GM19397 (cell line): ENCODE data around the gene TFF2.

Source experiments
- ATAC-seq: cut with Tn5 transposase; IDR thresholded peaks from one replicate; pipeline ENCODE4 v1.9.1; 2021; ENCODE audit warnings: mild to moderate bottlenecking, moderate library complexity; ENCODE audit not compliant: unreplicated experiment

TFF2 gene

DNA sequence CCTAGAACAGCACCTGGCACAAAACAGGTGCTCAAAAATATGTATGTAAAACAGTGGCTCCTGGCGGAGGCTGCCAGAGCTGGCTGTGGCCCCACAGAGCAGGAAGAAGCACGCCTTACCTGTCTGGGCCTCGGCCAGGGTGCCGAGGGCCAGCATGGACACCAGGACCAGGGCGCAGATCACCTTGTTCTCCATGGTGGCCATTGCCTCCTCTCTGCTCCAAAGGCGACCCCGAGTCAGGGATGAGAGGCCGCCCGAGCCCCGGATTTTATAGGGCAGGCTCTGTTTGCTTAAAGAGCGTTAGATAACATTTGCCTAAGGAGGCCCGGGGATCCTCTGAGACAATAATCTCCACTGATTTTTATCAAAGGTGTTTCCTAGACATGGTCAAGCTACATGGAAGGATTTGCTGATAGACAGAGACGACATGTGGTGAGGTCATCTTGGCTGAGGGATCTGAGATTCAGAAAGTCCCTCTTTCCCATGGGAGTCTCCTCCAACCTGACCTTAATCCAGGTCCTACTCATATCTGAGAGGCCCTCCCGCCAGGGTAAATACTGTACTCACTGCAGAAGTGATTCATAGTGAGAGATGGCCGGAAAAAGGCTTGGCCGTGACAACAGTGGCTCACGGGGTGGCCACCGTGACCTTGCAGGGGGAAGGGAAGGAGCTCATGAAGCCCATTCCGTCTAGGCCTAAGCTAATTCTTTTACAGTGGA is 15.7 kb upstream of the TFF2 start, which contains the start of gene TFF1:
Gene TFF1 (minus strand): TSS at position 244 of the 719 bp plus-strand sequence. CDS start 40 bp downstream, at position 204.
- ATAC-seq = no peak

DNA sequence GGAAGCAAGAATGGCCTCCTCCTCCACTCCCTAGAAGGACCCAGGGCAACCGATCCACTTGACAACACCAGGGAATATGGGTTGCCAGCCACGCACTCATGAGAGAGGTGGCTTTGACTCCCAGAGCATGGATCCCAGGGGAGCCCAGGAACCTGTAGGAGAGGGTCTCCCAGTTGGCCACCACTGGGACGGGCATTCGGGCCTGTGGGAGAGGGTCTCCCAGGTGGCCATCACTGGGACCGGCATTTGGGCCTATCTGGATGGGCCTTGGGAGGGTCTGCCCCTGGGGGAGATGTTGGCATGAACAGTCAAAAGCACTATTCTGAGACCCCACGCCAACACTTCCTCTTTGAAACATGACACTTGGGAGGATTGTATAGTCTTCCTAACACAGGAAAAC is 15.0 kb upstream of the TFF2 start:
- no peak for ATAC-seq

DNA sequence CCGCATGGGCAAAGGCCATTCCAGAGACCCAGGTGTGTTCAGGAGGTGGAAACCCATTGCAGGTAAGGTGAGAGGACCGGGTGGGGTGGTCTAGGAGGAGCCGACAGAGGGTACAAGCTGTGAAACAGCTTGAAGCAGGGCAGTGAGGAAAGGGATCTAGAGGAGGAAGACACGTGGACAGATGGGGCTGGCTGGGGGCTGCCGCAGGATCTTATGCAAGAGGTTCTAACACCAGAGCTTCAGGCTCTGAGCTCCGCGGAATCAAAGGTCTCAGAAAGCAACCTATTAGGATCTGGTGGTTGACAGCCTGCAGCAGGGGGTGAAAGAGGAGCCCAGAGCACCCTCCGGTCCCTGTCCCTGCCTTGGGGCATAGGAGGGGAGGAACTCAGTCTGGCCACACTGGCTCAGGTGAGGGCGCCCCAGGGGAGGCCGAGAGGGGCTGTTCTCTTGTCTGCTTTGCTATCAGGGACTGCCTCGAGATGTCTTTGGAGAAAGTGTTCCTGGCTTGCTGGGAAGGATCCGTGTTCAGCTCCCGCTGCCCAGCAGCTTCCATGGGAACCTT is 13.6 kb upstream of the TFF2 start:
- no peak for ATAC-seq

DNA sequence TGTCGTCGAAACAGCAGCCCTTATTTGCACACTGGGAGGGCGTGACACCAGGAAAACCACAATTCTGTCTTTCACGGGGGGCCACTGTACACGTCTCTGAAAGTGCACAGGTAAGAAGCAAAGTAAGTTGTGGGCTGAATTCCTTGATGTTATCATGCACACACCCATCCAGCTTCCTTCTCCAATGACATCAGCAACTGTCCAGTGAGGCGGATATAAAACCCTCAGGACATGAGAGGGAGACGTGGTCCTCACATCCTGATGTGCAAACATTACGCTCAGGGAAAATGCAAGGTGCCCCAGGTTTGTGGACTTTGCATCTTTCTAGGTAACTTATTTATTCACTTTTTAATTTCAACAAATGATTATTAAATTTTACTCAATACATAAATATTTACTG is 12.5 kb upstream of the TFF2 start:
- no peak for ATAC-seq

DNA sequence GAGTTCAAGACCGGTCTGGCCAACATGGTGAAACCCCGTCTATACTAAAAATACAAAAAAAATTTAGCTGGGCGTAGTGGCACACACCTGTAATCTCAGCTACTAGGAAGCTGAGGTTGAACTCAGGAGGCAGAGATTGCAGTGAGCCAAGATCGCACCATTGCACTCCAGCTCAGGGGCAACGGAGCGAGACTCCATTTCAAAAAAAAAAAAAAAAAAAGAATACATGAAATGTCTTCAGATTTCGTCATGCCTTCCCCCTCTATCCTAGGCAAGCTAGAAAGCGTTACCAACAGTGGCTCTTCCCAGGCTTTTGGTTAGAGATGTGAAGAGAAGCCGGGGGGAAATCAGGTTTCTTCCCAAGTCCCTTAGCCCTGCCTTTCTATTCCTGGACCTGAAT is 11.9 kb upstream of the TFF2 start:
- ATAC-seq = no peak

DNA sequence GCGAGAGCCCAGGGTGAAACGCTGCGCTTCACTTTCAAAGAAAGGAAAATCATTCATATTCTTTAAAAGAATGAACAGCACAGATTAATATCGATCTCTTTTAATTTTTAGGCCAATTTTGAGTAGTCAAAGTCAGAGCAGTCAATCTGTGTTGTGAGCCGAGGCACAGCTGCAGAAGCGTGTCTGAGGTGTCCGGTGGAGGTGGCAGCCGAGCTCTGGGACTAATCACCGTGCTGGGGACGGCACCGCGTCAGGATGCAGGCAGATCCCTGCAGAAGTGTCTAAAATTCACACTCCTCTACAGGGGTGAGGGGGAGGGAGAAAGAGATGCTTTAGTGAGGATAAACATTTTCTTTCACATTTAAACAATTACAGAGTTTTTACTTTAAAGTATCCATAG is 11.4 kb upstream of the TFF2 start:
- ATAC-seq = no peak

DNA sequence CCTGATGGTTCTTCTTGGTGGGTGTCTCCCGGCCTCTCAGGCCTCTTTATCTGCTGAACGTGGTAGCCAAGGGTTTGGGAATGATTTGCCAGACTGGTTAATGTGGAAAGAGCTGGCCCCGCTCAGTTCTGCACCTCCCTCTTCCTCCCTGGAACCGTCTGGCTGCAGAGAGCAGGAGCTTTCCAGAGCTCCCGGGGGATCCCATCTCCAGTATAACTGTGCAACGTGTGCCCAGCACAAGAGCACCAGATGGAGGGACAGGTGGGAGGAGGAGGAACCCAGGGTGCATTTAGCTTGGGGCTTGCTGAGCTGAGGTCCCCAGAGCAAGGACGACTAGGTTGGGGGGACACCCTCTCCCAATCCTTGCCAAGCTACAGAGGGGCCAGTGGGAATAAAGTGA is 10.5 kb upstream of the TFF2 start:
- no peak for ATAC-seq

DNA sequence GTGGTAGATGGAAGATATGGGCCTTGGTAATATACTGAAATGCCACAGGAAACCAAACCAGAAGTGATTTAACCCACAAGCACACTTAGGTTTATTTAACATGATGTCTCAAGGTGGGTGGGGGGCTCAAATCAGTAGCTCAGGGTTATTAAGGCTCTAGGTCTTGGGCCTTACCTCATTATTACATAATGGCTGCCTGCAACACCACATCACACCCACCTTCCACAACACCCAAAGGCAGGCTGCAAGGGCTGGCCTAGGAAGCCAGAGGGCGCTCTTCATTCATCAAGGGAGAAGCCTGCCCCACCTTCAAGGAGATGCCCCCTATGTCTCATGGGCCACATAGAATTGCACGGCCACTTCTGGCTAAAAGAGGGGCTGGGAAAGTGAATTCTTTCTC is 9.5 kb upstream of the TFF2 start:
- ATAC-seq = no peak

DNA sequence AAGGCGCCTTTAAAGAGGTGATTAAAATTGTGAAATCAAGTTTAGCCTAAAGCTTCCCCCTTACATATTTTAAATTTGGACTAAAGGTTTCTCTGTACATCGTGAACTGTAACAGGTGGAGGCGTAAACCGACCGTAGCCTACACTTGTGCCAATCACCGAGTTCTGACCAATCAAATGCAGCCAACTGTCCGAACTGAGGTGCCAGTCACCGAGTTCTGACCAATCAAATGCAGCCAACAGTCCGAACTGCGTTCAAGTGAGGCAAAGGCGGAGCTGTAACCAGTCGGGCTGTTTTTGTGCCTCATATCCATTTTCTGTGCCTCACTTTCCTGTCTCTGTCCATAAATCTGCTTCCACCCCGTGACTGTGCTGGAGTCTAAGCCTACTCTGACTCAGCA is 8.1 kb upstream of the TFF2 start:
- ATAC-seq = no peak

DNA sequence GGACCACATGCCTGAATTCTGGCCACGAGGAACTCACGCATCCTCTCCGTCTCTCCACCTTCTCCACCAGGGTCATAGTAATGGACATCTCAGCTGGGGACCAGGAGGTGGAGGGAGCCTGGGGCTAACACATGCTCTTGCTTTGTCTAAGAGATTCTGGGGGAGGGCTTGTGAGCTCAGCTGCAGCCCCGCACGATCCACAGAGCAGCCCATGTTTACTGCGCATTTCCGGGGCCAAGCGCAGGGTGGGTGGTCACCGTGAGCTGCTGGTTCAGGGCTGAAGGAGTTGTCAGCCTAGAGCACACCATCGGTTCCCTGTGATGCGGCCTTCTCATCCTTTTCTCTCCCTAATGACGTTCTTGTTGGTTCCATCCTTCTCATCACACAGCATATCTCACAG is 7.5 kb upstream of the TFF2 start:
- no peak for ATAC-seq

DNA sequence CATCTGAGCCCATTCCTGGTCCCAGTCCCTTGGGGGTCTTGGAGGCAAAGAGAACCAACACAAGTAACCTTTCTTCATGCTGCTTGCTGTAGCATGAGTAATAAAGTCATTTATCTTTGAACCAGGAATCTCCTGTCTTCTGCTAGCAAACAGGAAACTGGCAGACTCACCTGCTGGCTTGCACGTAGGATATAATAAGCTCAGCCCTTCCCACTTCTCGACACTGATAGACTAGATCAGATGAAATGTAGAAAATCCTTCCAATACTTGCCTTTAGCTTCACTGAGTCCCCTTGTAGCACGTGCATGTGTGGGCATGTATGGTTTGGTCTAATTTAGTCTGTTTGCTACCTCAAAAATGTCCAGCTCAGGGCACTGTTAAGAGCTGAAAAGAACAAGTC is 6.5 kb upstream of the TFF2 start:
- ATAC-seq = no peak

DNA sequence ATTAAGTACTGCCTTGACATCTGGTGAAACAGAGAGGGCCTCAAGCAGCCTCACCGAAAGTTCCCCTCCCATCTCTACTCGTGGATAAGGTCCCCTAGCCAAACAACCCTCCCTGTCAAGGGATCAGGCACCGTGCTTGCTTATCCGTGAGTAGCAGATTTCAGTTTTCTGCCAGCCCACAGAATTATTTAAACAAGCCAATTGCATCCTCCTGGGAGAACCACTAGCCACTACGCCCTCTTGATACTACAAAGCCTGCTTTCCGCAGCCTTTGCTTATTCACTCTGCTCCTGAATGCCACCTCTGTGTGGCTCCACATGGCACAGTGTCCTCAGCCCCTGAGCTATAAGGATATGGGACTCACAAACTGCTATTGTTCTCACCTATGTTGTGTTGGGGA is 5.9 kb upstream of the TFF2 start:
- no peak for ATAC-seq

DNA sequence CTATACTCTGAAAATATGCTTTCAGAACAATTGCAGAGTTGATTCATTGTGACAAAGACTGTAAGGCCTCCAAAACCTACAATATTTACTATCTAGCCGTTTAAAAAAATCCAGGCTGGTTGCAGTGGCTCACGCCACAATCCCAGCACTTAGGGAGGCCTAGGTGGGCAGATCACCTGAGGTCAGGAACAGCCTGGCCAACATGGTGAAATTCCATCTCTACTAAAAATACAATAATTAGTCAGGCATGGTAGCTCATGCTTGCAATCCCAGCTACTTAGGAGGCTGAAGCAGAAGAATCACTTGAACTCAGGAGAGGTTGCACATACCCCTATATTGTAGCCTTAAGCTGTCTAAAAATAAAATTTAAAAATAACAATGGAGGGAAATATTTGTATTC is 5.3 kb upstream of the TFF2 start:
- ATAC-seq = no peak

DNA sequence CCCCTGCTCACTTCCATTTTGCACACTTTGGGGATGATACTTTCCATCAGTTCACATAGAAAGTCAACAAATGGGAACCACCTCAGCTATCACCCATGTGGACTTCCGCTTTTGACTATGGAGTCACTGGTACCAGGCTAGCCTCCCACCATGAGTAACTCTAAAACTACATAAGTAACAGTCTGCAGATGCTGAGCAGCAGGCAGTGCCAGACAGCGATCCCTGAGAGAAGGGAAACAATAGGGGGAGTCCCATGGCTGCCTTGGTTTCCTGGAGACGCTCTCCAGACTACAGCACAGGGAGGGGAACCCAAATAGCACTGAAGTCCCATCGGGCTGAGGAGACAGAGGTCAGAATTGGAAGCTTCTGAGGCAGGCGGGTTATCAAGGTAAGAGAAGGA is 2.8 kb upstream of the TFF2 start:
- ATAC-seq = no peak

DNA sequence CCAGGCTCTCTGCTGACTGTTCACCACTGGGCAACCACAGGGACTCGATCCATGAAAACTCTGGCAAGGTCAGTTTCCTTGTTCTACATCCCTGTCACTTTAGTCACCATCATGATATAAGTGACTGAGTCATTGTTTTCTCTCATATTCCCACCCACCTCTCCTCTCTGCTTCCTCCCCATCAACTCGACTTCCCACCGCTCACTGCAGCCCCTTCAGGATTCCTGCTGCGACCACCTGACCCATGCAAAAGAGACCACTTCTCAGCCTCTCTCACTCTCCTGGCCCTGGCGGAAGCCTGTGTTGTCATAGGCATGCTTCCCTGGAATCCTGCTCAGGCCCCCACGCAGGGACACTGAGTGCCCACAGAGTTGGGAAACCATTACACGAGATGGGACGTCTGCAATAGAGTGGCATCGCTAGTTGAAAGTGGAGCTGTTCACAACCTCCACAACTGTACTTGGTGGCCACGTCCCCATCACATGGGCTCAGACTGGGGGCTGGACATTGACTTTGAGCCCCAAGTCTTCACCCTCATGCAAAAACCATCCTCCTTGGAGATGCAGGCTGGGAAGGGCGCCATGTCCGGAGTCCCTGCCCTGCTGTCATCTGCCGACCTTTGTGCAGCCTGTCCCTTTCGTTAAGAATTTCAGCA is 1.8 kb upstream of the TFF2 start:
- ATAC-seq = no peak

DNA sequence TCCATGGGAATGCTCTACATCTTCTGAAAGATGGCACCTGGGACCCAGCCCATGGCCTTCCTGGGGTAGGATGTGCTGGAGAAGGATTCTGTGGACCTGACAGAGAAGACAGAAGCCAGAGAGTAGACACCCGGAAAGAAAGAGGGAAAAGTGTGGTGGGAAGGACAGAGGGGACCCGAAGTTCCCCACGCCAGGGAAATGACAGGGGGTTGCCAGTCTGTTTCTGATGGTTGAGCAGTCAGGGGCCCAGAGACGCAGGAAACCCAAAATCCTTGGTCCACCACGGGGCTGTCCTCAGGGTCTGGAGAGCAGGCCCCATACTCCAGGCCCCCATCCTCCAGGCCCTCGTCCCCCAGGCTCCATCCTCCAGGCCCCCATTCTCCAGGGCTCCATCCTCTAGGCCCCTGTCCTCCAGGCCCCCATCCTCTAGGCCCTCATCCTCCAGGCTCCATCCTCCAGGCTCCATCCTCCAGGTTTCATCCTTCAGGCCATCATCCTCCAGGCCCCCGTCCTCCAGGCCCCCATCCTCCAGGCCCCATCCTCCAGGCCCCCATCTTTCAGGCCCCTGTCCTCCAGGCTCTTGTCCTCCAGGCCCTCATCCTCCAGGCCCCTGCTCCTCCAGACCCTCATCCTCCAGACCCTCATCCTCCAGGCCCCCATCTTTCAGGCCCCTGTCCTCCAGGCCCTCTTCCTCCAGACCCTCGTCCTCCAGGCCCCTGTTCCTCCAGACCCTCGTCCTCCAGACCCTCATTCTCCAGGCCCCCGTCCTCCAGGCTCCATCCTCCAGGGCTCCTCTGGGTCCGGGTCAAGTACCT is 1.0 kb upstream of the TFF2 start:
- no peak for ATAC-seq

DNA sequence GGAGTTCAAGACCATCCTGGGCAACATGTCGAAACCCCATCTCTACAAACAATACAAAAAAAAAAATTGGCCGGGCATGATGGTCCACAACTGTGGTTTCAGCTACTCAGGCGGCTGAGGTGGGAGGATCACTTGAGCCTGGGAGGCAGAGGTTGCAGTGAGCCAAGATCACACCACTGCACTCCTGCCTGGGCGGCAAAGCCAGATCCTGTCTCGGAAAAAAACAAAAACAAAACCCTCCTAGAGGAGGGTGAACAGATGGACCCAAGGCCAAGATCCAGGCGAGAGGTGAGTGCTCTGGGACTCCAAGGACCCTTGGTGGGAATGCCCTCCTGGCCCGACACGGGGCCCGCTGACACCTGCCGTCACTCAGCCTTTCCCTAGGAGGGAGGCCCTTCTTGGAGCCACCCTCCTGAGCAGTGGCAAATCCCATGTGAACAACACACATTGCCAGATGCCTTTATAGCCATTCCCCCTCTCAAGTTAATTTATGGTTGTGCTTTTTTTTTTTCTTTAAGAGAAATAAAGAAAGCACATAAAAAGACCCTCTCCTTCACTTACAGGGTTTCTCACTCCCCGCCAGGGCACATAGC is 380 bp downstream of the TFF2 start:
- ATAC-seq = no peak

DNA sequence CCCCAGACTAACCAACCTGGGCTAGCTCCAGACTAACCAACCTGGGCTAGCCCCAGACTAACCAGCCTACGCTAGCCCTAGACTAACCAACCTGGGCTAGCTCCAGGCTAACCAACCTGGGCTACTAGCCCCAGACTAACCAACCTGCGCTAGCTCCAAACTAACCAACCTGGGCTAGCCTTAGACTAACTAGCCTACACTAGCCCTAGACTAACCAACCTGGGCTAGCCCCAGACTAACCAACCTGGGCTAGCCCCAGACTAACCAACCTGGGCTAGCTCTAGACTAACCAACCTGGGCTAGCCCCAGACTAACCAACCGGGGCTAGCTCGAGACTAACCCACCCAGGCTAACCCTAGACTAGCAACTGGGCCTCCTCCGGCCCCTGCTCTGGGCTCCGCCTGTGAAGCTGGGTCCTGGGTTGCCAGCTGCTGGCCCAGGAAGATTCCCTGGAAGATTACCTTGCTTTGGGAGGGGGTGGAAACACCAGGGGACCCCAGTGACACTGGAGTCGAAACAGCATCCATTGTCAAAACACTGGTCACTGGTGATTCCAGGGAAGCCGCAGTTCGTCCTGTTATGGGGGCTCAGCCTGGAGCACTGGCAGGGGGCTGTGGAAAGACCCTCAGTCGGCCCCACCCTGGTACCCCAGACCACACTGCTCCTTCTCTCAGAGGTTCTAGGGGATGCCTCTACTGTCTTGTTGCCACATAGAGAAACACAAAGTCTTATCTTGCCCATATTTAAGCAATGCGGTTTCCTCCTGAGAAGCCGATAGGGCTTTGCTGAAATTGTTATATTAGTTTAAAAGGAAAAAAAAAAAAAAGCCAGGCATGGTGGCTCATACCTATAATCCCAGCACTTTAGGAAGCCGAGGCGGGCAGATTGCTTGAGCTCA is 1.1 kb downstream of the TFF2 start:
- ATAC-seq = no peak

DNA sequence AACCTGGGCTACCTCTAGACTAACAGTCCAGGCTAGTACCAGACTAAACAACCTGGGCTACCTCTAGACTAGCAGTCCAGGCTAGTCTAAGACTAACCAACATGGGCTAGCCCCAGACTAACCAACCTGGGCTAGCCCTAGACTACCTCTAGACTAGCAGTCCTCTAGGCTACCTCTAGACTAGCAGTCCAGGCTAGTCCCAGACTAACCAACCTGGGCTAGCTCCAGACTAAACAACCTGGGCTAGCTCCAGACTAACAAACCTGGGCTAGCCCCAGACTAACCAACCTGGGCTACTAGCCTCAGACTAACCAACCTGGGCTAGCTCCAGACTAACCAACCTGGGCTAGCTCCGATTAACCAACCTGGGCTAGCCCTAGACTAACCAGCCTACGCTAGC is 2.0 kb downstream of the TFF2 start:
- no peak for ATAC-seq

DNA sequence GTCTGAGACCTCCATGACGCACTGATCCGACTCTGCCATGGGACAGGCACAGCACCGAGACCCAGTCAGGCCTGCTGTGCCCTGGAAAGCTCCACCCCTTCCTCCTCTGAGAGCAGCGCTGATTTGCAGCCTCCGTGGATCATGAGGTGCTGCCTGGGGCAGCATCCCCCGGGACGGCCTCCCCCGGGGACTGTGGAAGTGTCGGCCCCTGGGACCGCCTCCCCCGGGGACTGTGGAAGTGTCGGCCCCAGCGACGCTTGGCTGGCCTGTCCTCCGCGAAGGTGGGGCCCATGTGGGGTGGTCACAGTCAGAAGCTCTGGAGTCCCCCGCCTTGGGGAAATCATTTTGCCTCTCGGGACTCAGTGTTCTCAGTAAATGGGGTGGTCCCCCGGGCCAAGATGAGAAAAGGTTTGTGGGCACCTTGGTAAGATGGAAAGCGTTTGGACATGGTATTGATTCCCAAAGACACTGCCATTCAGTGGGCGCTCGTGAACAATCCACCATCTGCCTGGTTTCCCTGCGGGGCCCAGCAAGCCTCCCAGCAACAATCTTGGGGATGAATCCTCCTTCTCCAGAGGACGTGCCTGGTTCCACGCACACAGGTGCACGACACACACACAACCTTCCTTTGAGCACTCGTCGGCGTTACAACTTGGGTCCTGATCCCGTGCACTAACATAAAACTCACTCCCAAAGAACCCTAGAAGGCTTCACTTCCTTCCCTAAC is 3.0 kb downstream of the TFF2 start:
- no peak for ATAC-seq
